K562 (cell line): Measurements from ENCODE around the gene ITPA. TPM values are rescaled to one million over a fixed set of nuclear protein-coding genes. Genes with fewer than 3 reads are reported as not detected.

ENCODE experiments used
- BACH1 ChIP-seq: fragments of 200-800 bp; sonication (Bioruptor generic); IDR thresholded peaks from 2 replicates; pipeline ENCODE4 v1.6.1; 2016; ENCODE audit warnings: missing genetic modification characterization, missing compliant biosample characterization
- CCAR2 ChIP-seq: fragments of 200-400 bp; formaldehyde crosslinking; IDR thresholded peaks from 2 replicates; pipeline ENCODE4 v1.6.1; 2017; ENCODE audit warnings: mild to moderate bottlenecking, low read depth, low read length
- CREM ChIP-seq: IDR thresholded peaks from 2 replicates; pipeline ENCODE4 v1.6.1; 2014; ENCODE audit warnings: antibody characterized with exemption, low read depth
- ELF2 ChIP-seq: fragments of 250-450 bp; sonication (Bioruptor Pico); IDR thresholded peaks from 2 replicates; pipeline ENCODE4 v1.5.0; 2021; ENCODE audit warnings: mild to moderate bottlenecking
- GATAD2A ChIP-seq: fragments of 450-650 bp; IDR thresholded peaks from 2 replicates; pipeline ENCODE4 v1.6.1; 2017
- HEY1 ChIP-seq: fragments of 250-450 bp; sonication (Bioruptor Pico); IDR thresholded peaks from 2 replicates; pipeline ENCODE4 v1.5.0; 2020; ENCODE audit warnings: mild to moderate bottlenecking, moderate library complexity, borderline replicate concordance
- MTA1 ChIP-seq: fragments of 450-650 bp; IDR thresholded peaks from 2 replicates; pipeline ENCODE4 v1.6.1; 2017; ENCODE audit warnings: borderline replicate concordance
- POLR2G ChIP-seq: fragments of 200-400 bp; formaldehyde crosslinking; IDR thresholded peaks from 2 replicates; pipeline ENCODE4 v1.6.1; 2017; ENCODE audit warnings: low read depth, mild to moderate bottlenecking, antibody characterized with exemption, low read length, moderate library complexity
- PRMT5 ChIP-seq: sonication (generic); formaldehyde crosslinking; IDR thresholded peaks from 2 replicates; pipeline ENCODE4 v1.5.0; 2020; ENCODE audit warnings: missing genetic modification reagents
- RBM34 ChIP-seq: fragments of 200-400 bp; formaldehyde crosslinking; IDR thresholded peaks from 2 replicates; pipeline ENCODE4 v1.6.1; 2018; ENCODE audit warnings: low read length, borderline replicate concordance; ENCODE audit not compliant: insufficient read depth
- SMC3 ChIP-seq: conservative IDR thresholded peaks from 2 replicates; pipeline ENCODE4 v1.6.1; 2011; ENCODE audit warnings: low read depth, low read length, improper control_type of control experiment; ENCODE audit not compliant: insufficient read depth
- SNRNP70 ChIP-seq: fragments of 200-400 bp; formaldehyde crosslinking; optimal IDR thresholded peaks from 2 replicates; pipeline ENCODE3; 2017; ENCODE audit warnings: low read depth, low read length
- STAT5B ChIP-seq: fragments of 250-450 bp; sonication (Bioruptor Pico); IDR thresholded peaks from 2 replicates; pipeline ENCODE4 v1.8.0; 2021; ENCODE audit warnings: mild to moderate bottlenecking, inconsistent platforms
- TBL1XR1 ChIP-seq, 2 experiments: IDR thresholded peaks; 2 replicates each; pipeline ENCODE4 v1.6.1; 2012; ENCODE audit warnings: improper control_type of control experiment in 2 of 2, low read length in 2 of 2, mild to moderate bottlenecking in 1 of 2
- TCF3 ChIP-seq: sonication (generic); formaldehyde crosslinking; IDR thresholded peaks from 2 replicates; pipeline ENCODE4 v1.4.0; 2020; ENCODE audit warnings: mild to moderate bottlenecking, missing genetic modification reagents
- ZNF253 ChIP-seq: fragments of 250-450 bp; sonication (Bioruptor Pico); conservative IDR thresholded peaks from 2 replicates; pipeline ENCODE4 v1.6.1; 2021; ENCODE audit warnings: mild to moderate bottlenecking
- polyA plus RNA-seq, 8 experiments: library from polyadenylated mRNA; depleted of rRNA in 4 of 8; stranded (reverse) in 5 of 8; unstranded in 3 of 8; fragments of >200 nt; fragmentation: Nextera tagmentation in 2 of 8; fragmentation: Illumina TruSeq in 1 of 8; extraction: Ambion mirVana in 2 of 8; extraction: Trizol in 1 of 8; gene quantifications; 2 replicates each; pipeline versions ENCODE4 v1.2.1 to v1.2.3, GENCODE V29; 2011 to 2014; ENCODE audit warnings: inconsistent platforms in 1 of 8, missing spikeins in 1 of 8
- total RNA-seq, 7 experiments: library from RNA; depleted of rRNA in 6 of 7; stranded (reverse); fragments of >200 nt in 6 of 7; fragmentation: Illumina TruSeq in 2 of 7; extraction: Trizol in 2 of 7; gene quantifications; 2 replicates each; pipeline versions ENCODE4 v1.2.1 to v1.2.3, GENCODE V29; 2011 to 2021; ENCODE audit warnings: low replicate concordance in 1 of 7
- TF ChIP-seq, protein P1 (sequence below): fragments of 250-450 bp; sonication (Bioruptor Pico); IDR thresholded peaks from 2 replicates; pipeline ENCODE4 v1.8.0; 2022; ENCODE audit warnings: inconsistent platforms
- TF ChIP-seq, protein P2 (sequence below): sonication (generic); formaldehyde crosslinking; IDR thresholded peaks from 2 replicates; pipeline ENCODE4 v1.8.1; 2022; ENCODE audit warnings: missing genetic modification reagents
- TF ChIP-seq, protein P3 (sequence below): fragments of 250-450 bp; sonication (Bioruptor Pico); IDR thresholded peaks from 2 replicates; pipeline ENCODE4 v1.8.0; 2021; ENCODE audit warnings: moderate library complexity, mild to moderate bottlenecking, inconsistent platforms
- TF ChIP-seq, protein P4 (sequence below): sonication (generic); formaldehyde crosslinking; IDR thresholded peaks from 2 replicates; pipeline ENCODE4 v1.8.1; 2023; ENCODE audit warnings: mild to moderate bottlenecking, missing genetic modification reagents

Gene ITPA
- total and polyA plus RNA-seq, 9 of the 15 experiments (the other 6 are each of a cell fraction or from before 2014, with no cell fraction given): 5.0 to 79.7 (median 36.7) TPM

DNA sequence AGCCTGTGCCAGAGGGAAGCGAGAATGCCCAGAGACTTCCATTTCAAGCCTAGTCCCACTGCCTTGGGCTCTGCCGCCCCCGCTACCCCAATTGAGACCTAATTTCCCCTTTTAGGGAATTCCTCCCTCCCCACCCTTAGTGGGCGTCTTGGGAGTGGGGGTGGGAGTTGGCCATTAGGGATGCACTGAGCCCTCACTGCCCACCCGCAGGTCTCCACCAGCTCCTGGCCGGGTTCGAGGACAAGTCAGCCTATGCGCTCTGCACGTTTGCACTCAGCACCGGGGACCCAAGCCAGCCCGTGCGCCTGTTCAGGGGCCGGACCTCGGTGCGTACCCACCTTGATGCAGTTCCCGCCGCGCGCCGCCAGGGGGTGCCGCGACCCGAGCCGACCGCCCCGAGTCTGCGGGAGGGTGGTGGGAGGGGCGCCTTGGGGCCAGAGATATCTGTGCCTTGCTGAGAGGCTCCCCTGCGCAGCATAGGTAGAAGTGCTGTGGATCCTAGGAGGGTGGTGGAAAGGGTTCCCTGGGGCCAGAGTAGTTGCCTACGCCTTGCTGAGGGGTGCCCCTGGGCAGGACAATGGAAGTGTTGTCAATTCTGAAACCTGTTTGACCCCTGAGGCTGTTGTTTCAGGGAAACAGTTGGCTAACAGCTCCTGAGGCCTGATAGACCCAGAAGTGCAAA lies 9.2 kb downstream of the ITPA start (continued):
- TF ChIP-seq TBL1XR1 (IDR thresholded peaks at IDR 0.05; ENCODE audit: low read length in 2 of 2): no peak
- TF ChIP-seq SNRNP70: no peak
- TF ChIP-seq, protein P1, sequence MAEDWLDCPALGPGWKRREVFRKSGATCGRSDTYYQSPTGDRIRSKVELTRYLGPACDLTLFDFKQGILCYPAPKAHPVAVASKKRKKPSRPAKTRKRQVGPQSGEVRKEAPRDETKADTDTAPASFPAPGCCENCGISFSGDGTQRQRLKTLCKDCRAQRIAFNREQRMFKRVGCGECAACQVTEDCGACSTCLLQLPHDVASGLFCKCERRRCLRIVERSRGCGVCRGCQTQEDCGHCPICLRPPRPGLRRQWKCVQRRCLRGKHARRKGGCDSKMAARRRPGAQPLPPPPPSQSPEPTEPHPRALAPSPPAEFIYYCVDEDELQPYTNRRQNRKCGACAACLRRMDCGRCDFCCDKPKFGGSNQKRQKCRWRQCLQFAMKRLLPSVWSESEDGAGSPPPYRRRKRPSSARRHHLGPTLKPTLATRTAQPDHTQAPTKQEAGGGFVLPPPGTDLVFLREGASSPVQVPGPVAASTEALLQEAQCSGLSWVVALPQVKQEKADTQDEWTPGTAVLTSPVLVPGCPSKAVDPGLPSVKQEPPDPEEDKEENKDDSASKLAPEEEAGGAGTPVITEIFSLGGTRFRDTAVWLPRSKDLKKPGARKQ (CRISPR knock-in tag): no peak
- no peak for TF ChIP-seq BACH1 (tag)
- TF ChIP-seq CREM: 0 out of 2 replicates have a peak, but pooled peaks have one; percentile 9
- peak; percentile 56 for TF ChIP-seq SMC3
- TF ChIP-seq GATAD2A: no peak
- no peak for TF ChIP-seq TCF3
- TF ChIP-seq, protein P2, sequence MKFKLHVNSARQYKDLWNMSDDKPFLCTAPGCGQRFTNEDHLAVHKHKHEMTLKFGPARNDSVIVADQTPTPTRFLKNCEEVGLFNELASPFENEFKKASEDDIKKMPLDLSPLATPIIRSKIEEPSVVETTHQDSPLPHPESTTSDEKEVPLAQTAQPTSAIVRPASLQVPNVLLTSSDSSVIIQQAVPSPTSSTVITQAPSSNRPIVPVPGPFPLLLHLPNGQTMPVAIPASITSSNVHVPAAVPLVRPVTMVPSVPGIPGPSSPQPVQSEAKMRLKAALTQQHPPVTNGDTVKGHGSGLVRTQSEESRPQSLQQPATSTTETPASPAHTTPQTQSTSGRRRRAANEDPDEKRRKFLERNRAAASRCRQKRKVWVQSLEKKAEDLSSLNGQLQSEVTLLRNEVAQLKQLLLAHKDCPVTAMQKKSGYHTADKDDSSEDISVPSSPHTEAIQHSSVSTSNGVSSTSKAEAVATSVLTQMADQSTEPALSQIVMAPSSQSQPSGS (CRISPR knock-in tag): no peak
- no peak for TF ChIP-seq ELF2
- TF ChIP-seq ZNF253 (CRISPR knock-in tag): no peak
- TF ChIP-seq CCAR2: no peak
- no peak for TF ChIP-seq RBM34
- no peak for TF ChIP-seq HEY1 (CRISPR knock-in tag)
- TF ChIP-seq, protein P3, sequence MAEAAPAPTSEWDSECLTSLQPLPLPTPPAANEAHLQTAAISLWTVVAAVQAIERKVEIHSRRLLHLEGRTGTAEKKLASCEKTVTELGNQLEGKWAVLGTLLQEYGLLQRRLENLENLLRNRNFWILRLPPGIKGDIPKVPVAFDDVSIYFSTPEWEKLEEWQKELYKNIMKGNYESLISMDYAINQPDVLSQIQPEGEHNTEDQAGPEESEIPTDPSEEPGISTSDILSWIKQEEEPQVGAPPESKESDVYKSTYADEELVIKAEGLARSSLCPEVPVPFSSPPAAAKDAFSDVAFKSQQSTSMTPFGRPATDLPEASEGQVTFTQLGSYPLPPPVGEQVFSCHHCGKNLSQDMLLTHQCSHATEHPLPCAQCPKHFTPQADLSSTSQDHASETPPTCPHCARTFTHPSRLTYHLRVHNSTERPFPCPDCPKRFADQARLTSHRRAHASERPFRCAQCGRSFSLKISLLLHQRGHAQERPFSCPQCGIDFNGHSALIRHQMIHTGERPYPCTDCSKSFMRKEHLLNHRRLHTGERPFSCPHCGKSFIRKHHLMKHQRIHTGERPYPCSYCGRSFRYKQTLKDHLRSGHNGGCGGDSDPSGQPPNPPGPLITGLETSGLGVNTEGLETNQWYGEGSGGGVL (CRISPR knock-in tag): no peak
- TF ChIP-seq STAT5B (CRISPR knock-in tag): no peak
- TF ChIP-seq PRMT5: no peak
- TF ChIP-seq, protein P4, sequence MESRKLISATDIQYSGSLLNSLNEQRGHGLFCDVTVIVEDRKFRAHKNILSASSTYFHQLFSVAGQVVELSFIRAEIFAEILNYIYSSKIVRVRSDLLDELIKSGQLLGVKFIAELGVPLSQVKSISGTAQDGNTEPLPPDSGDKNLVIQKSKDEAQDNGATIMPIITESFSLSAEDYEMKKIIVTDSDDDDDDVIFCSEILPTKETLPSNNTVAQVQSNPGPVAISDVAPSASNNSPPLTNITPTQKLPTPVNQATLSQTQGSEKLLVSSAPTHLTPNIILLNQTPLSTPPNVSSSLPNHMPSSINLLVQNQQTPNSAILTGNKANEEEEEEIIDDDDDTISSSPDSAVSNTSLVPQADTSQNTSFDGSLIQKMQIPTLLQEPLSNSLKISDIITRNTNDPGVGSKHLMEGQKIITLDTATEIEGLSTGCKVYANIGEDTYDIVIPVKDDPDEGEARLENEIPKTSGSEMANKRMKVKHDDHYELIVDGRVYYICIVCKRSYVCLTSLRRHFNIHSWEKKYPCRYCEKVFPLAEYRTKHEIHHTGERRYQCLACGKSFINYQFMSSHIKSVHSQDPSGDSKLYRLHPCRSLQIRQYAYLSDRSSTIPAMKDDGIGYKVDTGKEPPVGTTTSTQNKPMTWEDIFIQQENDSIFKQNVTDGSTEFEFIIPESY (CRISPR knock-in tag): peak; percentile 60; the same call in 1 of the 2 replicates
- TF ChIP-seq POLR2G: peak; percentile 36; the same call in 1 of the 2 replicates
- TF ChIP-seq MTA1: no peak
